GOT3 (cell line): Measurements from ENCODE around the gene CUTA.

Experiments used
- DNase-seq: peaks from one replicate; lab custom pipeline; 2025; ENCODE audit warnings: mixed read lengths; lab: John Stamatoyannopoulos, UW

CUTA gene

DNA sequence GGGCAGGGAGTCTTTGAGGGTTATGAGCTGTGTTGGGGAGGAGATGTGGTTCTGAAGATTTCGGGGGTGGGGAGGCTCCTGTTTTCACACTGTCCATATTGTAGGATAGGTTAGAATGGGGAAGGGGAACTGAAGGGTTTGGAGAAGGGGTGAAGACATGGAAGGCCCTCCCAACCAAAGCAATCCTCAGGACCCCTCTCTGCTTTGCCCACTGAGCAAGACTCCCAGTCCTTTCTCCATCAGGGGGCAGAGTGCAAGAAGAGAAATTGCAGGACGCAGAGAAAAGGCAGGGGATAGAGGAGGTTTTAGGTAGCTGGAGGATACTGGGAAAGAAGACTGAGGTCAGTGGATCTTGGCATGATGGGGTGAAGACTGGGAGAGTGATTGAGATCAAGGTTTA lies 5.9 kb upstream of the CUTA start:
- DNase-seq: no peak

DNA sequence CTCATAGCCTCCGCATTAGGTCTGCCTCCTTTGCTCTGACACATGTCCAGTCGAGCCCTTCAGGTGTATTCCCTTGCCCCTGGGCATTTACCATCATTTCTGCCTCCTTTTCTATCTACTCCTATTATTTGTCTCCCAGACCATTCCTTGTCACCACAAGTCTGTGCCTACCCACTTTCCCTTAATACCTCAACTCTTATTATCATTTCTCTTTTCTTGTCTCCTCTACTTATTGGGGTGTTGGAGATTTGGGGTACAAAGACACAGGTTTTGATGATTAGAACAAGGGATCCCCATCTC lies 3.4 kb upstream of the CUTA start:
- no peak for DNase-seq

DNA sequence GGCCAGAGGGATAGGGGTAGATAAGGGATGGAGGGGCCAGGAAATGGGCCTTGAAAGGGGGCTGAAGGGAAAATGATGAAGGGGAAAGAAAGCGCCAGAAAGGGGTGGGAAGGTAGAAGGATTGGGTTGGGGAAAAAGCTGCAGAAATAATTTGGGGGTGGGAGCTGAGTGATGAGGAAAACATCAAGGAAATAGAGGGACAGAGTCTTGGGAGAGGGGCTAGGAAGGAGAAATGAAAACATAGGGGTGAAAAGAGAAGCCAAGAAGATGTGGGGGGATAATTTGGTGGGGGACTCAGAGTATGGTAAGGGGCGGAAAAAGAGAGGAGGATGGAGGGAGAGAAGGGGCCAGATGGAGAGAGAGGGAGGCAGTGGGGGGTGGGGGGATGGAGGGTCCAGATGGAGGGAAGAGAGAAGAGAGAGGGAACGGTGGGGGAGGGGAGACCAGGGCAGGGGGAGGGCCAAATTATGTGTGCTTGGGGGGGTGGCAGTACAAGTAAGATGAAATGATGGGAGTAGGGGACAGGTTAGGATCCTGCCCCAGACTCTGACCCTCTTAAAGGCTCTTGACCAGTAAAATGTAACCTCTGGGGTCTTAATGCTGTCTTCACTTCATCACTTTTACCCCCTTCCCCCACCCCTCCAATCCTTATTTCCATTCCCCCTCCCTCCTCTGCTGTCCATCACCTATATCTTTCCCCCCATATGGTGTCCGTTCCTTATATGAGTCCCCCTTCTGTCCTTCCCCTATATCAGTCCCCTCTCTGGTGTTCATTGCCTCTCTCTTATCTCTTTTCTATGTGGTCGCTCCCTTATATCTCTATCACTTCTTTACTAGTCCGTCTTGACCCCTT lies 2.8 kb upstream of the CUTA start:
- DNase-seq: no peak

DNA sequence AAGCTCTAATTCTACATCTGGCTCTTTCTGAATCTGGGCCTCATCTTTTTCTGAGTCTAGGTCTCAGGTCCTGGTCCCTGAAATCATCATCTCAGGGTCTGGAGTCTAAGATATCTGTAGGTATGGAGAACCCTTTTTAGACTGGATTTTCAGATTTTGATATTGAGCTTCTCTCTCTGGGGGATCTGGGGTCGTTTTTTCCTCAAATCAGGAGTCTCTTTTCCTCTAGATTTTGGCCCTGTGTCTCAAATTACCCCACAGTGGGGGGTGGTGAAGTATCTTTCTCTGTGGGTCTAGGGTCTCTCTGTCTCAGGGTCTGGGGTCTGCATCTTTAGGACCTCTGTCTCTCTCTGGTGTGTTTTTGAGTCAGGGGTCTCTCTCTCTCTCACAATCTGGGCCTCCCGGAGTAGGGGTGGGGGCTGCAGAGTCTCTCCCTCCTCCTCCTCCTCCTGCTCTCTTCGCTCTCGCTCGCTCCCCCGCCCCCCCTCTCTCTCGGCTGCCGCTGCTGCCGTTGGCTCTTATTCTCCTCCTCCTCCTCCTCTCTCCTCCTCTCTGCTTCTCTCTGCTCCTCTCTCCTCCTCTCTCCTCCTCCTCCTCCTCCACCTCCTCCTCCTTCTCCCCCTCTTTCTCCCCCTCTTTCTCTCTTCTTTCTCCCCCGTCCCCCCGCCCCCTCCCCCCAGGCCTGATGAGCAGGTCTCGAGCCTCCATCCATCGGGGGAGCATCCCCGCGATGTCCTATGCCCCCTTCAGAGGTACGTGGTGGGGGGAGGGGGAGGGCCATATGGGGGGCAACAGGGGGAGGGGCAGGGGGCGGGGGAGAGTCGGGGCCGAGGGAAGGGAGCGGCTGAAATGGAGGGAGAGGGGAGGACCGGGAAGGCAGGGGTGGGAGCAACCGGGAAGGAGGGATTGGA lies 1.9 kb upstream of the CUTA start, which contains the start of gene SYNGAP1:
TSS of gene SYNGAP1 (plus strand) at position 486 of the 911 bp plus-strand sequence. CDS start at position 686, 200 bp downstream.
- DNase-seq: no peak

DNA sequence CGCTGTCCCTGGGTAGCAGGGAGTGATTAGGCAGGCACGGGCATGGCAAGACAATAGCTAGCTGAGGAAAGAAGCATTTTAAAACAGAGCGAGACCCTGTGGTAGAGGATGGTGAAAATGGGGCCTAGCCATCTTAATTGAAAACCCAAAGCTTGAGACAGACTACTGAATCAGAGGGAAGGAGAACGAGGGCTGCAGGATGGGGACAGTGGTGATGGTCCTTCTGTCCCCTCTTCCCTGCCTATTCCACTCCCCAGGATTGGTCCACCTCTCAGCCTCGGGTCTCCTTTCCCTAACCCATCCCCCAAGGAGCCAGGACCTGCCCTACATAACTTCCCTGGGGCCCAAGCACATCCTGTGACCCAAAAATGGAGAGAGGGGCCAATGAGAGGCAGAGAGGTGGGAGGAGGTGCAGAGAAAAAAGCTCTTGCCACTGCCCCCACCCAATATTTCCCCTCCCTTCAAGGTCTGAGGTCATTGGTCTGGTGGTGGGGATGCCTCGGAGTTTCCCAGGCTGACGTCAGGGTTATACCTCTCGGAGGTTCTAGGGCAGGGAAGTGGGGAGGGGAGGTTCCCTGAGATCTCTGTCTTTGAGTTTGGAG lies 884 bp upstream of the CUTA start:
- DNase-seq: no peak

DNA sequence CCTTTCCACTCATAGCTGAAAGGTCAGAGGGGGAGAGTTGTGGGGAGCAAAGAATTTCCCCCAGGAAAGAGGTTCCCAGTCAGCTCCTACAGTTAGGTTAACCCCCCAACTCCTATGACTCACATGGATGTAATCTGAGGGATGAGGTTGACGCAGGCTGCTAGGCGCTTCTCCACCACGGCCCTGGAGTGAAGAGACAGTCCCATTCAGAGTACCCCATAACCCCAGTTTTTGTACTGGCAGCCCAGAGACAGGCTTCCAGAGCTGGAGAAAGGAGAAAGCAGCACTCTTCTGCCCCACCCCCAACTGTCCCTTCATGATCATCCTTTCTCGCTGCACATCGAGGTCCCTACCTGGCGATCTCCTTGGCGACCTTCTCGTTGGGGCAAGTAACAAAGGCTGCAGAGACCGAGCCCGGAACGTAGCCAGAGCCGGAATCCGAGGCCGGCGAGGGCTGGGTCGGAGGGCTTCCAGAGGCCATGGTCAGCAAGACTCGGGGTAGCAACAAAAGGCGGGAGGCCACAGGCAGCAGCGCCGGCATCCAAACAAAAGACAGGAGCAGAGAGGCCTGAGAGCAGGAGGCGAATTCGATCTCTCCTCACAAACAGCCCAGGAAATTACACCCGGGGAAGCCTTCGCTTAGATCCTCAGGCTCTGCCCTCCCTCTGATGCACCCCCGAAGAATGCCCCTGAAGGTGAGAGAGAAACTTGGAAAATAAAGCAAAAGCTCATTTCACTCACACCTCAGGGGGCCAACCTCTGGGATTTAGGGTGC lies 592 bp downstream of the CUTA start:
- DNase-seq: no peak

DNA sequence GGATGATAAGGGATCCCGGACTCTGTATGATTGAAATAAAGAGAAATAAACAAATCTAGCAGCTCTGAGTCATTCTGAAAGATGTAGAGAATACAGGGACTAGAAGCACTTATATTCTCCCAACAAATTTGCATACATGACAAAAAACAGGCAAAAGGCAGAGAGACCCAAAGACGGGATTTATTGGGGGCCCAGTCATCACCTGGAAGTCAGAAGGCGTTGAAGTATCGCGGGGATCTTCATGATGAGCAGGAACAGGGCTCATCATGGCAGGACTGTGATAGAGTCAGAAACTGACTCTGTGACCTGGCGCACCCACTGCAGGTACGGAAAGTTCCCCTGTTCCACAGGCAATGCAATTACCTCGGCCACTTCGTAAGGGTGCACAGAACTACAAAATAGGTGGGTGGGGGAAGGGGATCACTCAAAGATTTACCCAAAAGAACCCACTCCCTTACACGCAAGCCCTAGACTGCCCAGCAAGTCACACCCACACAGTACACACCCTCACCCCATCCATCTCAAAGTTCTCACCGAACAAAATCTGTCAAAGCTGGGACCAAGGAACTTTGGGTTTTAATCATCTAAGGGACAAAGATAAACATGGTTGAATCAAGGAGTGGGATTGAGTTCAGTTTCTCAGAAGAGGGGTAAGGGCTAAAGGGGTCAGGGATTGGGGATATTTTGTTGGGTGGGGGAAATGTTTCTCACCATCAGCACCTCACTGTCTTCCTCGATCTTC lies 1.4 kb downstream of the CUTA start:
- no peak for DNase-seq

DNA sequence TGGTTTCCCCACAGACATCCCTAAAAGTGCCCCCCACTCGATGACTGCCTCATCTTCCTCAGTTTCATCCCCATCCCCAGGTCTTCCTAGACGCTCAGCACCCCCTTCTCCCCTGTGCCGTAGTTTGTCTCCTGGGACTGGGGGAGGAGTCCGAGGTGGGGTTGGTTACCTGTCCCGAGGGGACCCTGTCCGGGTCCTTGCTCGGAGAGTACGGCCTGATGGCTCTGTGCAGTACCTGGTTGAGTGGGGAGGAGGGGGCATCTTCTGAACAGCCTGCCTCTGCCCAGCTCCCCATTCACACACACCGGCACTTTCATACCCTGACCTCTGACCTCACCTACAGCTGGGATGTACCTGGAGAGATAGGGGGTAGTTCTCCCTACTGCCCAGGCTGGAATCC lies 2.1 kb downstream of the CUTA start:
- no peak for DNase-seq

DNA sequence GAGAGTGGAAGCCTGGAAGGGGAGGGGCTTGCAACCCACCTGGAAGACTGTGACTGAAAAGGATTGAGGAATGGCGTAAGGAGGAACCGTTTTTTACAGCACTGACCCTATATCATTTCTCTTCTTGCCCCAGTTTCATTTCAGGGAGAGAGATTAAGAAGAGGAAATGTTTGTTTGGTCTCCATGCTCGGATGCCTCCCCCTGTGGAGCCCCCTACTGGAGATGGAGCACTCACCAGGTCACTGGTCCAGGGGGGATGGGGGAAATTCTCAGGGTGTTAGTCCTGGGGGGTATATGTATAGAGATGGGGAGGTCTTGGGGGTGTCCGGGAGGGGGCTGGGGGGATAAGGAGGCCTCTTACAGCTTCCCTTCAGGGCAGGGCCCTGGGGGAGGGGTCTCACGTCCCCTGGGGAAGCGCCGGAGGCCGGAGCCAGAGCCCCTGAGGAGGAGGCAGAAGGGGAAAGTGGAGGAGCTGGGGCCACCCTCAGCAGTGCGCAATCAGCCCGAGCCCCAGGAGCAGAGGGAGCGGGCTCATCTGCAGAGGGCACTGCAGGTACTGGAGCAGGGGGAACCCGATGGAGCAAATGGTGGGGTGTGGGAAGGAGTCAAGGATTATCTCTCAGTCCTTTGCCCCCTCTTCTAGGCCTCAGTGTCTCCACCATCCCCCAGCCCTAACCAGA lies 3.2 kb downstream of the CUTA start:
- no peak for DNase-seq

DNA sequence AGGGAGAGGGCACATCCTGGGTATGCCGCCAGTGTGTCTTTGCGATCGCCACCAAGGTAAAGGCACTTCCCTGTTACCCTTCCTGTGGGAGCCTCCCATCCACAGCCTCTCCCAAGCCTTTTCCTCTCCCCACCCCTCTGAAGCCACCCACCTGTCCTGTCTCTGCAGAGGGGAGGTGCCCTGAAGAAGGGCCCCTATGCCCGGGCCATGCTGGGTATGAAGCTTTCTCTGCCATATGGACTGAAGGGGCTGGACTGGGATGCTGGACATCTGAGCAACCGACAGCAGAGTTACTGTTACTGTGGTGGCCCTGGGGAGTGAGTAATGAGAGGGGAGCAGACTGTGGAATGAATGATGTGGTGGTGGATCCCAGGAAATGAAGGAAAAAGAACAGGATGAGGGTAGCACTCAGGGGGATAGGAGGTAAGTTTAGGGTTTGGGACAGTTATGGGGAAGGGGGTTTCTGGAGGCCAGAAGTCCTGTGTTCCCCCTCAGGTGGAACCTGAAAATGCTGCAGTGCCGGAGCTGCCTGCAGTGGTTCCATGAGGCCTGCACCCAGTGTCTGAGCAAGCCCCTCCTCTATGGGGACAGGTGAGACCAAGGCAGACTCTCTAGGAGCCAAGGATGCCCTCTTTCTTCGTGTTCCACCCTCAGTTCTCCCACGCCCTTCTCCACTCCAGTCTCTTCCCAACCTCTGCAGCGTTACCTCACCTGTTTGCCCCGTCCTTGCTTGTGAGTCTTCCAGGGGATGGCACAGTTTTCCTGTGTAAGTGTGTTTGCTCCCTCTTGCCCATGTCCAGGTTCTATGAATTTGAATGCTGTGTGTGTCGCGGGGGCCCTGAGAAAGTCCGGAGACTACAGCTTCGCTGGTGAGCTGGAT lies 4.4 kb downstream of the CUTA start:
- DNase-seq: no peak

DNA sequence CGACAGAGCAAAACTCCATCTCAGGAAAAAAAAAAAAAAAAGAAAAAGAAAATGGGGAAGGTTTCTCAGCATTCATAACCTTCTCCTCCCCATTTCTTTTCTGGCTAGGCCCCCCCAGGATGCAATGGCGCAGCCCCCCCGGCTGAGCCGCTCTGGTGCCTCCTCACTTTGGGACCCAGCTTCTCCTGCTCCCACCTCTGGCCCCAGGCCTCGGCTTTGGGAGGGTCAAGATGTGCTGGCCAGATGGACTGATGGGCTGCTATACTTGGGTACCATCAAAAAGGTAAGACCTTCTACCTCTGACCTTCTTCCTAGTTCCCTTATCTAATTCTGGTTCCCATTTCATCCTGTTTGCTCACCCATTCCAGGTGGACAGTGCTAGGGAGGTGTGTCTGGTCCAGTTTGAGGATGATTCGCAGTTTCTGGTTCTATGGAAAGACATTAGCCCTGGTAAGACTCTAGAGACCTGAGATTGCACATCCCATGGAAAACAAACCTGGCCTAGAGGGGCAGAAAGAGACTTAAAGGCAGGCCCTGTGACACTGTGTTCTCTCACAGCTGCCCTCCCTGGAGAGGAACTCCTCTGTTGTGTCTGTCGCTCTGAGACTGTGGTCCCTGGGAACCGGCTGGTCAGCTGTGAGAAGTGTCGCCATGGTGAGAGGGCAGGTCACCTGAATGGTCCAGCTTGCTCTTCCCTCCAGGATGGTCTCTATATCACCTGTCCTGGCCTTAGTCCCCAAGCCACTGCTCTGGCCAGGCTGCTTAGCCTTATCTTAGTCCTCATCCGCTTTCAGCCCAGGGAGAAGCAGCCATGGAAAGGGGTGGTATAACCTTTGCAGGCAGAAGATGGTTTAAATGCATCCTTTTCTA lies 5.5 kb downstream of the CUTA start:
- DNase-seq: no peak

DNA sequence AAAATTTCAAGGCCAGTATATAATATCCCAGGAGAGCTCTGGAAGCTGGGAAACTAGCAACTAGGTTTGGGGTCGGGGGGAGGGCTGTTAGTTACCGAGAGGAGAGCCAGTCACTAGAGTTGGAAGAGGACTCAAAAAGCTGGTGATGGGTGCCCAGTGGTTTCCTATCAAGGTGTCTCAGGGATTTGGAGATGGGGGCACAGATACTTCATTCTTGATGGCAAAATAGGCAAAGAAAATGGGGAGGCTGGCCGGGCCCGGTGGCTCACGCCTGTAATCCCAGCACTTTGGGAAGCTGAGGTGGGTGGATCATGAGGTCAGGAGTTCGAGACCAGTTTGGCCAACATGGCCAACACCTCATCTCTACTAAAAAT lies 6.3 kb downstream of the CUTA start:
- DNase-seq: no peak

DNA sequence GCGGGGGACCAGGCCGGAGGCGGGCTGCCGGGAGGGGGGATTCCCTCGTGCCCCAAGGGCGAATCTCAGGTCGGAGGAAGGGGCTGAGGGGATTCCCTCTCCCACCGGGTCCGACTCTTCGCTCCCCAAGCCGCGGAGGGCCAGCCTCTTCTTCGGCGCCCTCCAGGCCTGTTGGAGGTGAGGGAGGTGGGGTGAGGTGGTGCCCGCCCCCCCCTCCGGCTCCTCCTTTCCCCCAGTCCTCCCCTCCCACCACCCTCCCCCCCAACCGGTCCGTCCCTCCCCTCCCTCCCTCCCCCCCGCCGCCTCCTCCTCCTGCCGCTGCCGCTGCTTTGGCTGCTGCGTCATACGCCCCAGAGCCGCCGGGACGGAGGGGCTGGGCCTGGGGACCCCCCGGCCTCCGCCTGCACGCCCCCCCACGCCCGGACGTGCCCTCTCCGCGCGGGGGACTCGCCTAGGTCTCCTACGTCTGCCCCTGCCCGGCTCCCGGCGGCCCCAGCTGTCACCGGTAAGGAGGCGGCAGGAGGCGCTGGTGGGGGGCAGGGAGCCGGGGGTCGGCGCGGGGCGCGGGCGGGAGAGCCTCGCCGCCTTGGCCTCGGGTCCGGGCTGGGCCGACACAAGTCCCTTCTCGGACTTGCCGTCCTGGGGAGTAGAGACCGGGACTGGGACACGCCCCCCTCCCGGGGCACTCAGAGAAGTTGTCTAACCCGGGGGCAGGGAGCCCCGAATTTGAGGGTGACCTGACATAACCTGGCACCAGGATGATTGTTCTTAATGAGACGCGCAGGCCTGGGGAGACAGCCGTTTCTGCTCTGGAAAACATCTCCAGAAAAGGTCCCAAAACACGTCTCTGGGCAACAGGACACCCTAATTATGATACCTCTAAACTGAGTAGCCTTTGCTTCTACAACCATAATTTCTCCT lies 6.9 kb downstream of the CUTA start, which contains the start of gene PHF1:
TSS of gene PHF1 (plus strand) at position 304 of the 921 bp plus-strand sequence. CDS start 1,250 bp downstream, outside the sequence.
- peak; percentile 87 for DNase-seq

DNA sequence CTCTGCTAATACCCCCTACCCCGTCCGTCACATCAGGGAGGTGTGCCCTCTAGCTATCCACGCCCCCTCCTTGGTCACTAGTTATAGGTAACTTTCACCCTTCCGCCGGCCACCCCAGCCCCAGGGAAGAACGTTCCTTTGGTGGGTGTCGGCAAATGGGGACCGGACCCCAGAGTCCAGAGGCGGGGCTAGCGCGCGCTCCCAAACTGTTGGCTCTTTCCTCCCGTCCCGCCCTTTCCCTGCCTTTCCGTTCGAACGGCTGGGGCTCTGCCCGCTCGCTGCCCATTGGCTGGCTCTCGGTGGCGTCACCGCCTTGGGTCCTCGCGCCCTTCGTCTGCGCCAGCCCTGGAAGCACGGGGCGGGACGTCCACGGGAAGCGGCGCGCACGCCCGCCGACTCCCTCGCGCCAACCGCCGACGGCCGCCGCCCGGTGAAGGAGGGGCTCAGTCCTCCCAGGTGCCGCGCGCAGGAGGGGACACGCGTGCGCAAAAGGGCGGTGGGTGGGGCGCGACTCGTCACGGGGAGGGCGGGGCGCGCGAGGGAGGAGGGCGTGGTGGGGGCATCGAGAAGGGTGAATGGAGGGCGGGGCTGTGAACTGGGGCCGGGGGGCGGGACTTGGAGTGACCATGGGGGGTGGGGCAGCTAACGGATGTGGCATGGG lies 7.7 kb downstream of the CUTA start:
- peak; percentile 99 for DNase-seq

DNA sequence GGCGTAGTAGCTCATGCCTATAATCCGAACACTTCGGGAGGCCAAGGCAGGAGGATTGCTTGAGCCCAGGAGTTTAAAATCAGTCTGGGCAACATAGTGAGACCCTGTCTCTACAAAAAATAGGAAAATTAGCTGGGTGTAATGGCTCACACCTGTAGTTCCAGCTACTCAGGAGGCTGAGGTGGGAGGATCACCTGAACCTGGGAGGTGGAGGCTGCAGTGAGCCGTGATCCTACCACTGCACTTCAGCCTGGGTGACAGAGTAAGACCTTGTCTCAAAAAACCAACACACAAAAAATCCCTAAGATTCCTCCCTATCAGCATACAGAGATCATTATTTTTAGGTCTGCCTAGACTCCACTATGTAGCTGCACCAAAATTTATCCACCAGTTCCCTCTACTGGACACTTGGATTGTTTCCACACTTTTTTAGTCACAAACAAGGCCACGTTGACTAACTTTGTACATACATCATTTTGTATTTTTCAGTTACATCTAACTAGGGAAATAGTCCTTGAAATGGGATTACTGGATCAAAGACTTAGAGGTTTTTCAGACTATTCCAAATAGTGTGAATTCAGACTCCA lies 10.7 kb downstream of the CUTA start:
- DNase-seq: no peak

DNA sequence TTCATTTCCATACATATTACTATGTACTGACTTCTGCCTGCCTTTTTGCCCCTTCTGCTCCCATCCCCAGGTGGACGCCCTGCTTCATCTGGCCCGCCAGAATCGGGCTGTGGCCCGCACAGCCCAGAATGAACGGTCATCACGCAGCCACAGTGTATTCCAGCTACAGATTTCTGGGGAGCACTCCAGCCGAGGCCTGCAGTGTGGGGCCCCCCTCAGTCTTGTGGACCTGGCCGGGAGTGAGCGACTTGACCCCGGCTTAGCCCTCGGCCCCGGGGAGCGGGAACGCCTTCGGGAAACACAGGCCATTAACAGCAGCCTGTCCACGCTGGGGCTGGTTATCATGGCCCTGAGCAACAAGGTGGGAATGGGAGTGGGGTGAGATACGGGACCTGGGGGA lies 11.8 kb downstream of the CUTA start:
- DNase-seq: no peak
